ENCODE results near the gene TRAPPC8. TPM values are rescaled to one million over a fixed set of nuclear protein-coding genes. Genes with fewer than 3 reads are reported as not detected.
"Not testable (repeated sequence)": the region's sequence is repeated elsewhere in the genome, so short reads cannot be mapped to it uniquely, and the experiment has no call there.

Gene TRAPPC8
- polyA plus RNA-seq, 1 donor from 2014 or later, result 57.8 TPM

DNA sequence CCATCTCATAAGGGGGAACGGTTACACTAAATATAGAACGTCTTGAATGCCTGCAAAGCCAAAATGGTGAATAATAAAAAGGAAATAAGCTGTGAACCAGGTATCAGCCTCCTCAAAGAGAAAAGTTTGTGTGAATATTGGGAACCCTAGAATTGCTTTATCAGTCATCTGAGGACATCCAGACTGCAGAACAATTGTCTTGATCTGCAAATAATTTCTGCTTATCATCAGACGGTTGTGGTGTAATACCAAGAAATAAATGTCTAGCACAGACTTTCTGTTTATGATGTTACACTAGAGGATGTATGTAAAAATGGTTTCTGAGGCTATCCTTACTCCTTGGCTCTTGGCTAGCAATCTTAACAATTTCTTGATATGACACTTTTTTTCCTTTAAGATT is 128.8 kb downstream of the TRAPPC8 start:
- no peak for TF ChIP-seq EZH2 (IDR thresholded peaks at IDR 0.05; ENCODE audit: borderline replicate concordance, insufficient read depth, low read length, poor library complexity, severe bottlenecking)
- no peak for TF ChIP-seq RAD21 (conservative IDR thresholded peaks at IDR 0.05)

DNA sequence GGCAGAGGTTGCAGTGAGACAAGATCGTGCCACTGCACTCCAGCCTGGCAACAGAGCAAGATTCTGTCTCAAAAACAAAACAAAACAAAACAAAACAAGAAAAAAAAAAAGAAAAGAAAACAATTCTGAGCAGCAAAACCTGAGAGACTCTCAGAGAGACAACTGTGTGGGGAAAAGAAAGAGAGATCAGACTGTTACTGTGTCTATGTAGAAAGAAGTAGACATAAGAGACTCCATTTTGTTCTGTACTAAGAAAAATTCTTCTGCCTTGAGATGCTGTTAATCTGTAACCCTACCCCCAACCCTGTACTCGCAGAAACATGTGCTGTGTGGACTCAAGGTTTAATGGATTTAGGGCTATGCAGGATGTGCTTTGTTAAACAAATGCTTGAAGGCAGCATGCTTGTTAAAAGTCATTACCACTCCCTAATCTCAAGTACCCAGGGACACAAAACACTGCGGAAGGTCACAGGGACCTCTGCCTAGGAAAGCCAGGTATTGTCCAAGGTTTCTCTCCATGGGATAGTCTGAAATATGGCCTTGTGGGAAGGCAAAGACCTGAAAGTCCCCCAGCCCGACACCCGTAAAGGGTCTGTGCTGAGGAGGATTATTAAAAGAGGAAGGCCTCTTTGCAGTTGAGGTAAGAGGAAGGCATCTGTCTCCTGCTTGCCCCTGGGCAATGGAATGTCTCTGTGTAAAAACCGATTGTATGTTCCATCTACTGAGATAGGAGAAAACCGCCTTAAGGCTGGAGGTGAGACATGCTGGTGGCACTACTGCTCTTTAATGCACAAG is 132.4 kb downstream of the TRAPPC8 start:
- H3K27me3 ChIP-seq (ENCODE audit: insufficient read depth, low read depth, low read length); H2AFZ ChIP-seq (ENCODE audit: low read depth, low read length); H3K79me2 ChIP-seq (replicated peaks; ENCODE audit: insufficient read depth, low read length); H3K27ac ChIP-seq (ENCODE audit: low read length); H3F3A ChIP-seq (ENCODE audit: insufficient read depth, low read length, poor library complexity, severe bottlenecking); H4K20me1 ChIP-seq (ENCODE audit: insufficient read depth); H3K9me2 ChIP-seq (ENCODE audit: insufficient read depth, low read length); H3K9ac ChIP-seq (ENCODE audit: low read length); H3K4me2 ChIP-seq (ENCODE audit: low read length); H3K4me3 ChIP-seq (ENCODE audit: low read length); H3K36me3 ChIP-seq (ENCODE audit: insufficient read depth, low read length); H3K9me3 ChIP-seq (ENCODE audit: low read length): not testable (repeated sequence)

More for the DNA sequence above, 128.8 kb downstream of the TRAPPC8 start:
- Histone ChIP-seq H2AFZ (ENCODE audit: low read depth, low read length) (no peak overlapping the region), H4K20me1 (ENCODE audit: insufficient read depth) (no peaks in the 10 kb centered on the region), H3K9ac (ENCODE audit: low read length) (no peak overlapping the region), H3K4me3 (ENCODE audit: low read length) (no peak overlapping the region), H3K9me3 (ENCODE audit: low read length) (no peaks in the 10 kb centered on the region), H3K4me2 (ENCODE audit: low read length) (no peak overlapping the region), H3K9me2 (ENCODE audit: insufficient read depth, low read length) (no peaks in the 10 kb centered on the region), H3K27me3 (ENCODE audit: insufficient read depth, low read depth, low read length) (no peaks in the 10 kb centered on the region), H3F3A (ENCODE audit: insufficient read depth, low read length, poor library complexity, severe bottlenecking) (no peaks in the 10 kb centered on the region), H3K27ac (ENCODE audit: low read length) (no peak overlapping the region), H3K79me2 (replicated peaks; ENCODE audit: insufficient read depth, low read length) (no peaks in the 10 kb centered on the region), H3K36me3 (ENCODE audit: insufficient read depth, low read length) (no peaks in the 10 kb centered on the region)

DNA sequence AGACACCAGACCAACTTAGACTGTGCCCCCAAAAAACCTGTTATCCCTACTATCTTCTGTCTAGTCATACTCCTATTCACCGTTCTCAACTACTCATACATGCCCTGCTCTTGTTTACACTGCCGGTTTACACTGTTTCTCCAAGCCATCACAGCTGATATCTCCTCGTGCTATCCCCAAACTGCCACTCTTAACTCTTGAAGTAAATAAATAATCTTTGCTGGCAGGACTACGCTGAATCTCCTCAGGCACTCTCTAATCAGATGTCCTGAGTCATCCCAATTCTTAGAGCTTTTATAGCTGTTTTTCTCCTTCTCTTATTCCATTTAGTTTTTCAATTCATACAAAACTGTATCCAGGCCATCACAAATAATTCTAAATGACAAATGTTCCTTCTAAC is 133.9 kb downstream of the TRAPPC8 start:
- not testable (repeated sequence) for H3K36me3 ChIP-seq (ENCODE audit: insufficient read depth, low read length); H3K27ac ChIP-seq (ENCODE audit: low read length); H3K9ac ChIP-seq (ENCODE audit: low read length)

DNA sequence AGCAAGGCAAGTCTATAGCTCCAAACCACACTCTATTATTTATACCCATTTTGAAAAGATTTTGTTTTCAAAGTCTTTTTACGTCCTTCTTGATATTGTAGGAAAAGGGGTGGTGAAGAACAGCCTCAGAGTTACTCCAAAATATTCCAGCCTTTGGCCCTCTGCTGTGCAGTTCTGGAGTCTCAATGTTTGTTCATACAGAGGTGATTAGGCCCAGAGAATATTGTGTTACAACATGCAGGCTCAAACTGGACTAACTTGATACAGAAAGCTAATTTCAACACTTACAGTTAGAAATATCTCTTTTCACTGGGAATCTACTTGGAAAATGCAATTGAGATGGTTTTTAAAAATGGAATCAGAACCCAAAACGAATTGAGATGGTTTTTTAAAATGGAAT is 141.8 kb downstream of the TRAPPC8 start:
- Histone ChIP-seq H2AFZ (ENCODE audit: low read depth, low read length) (no peak overlapping the region), H3K36me3 (ENCODE audit: insufficient read depth, low read length) (no peaks in the 10 kb centered on the region), H3K27ac (ENCODE audit: low read length) (no peak overlapping the region), H3K4me2 (ENCODE audit: low read length) (no peak overlapping the region), H3K9me3 (ENCODE audit: low read length) (no peaks in the 10 kb centered on the region), H3K4me3 (ENCODE audit: low read length) (no peak overlapping the region), H4K20me1 (ENCODE audit: insufficient read depth) (no peaks in the 10 kb centered on the region), H3K79me2 (replicated peaks; ENCODE audit: insufficient read depth, low read length) (no peaks in the 10 kb centered on the region), H3F3A (ENCODE audit: insufficient read depth, low read length, poor library complexity, severe bottlenecking) (no peaks in the 10 kb centered on the region), H3K27me3 (ENCODE audit: insufficient read depth, low read depth, low read length) (no peaks in the 10 kb centered on the region), H3K9ac (ENCODE audit: low read length) (no peak overlapping the region), H3K9me2 (ENCODE audit: insufficient read depth, low read length) (no peaks in the 10 kb centered on the region)
- TF ChIP-seq SMC3 (conservative IDR thresholded peaks at IDR 0.05; ENCODE audit: poor library complexity), result no peak
- TF ChIP-seq EP300 (conservative IDR thresholded peaks at IDR 0.05; ENCODE audit: poor library complexity, severe bottlenecking), result no peak

More for the DNA sequence above, 133.9 kb downstream of the TRAPPC8 start:
- H3K4me2 ChIP-seq (ENCODE audit: low read length); H4K20me1 ChIP-seq (ENCODE audit: insufficient read depth); H3K79me2 ChIP-seq (replicated peaks; ENCODE audit: insufficient read depth, low read length); H3K9me3 ChIP-seq (ENCODE audit: low read length); H3F3A ChIP-seq (ENCODE audit: insufficient read depth, low read length, poor library complexity, severe bottlenecking); H2AFZ ChIP-seq (ENCODE audit: low read depth, low read length); H3K27me3 ChIP-seq (ENCODE audit: insufficient read depth, low read depth, low read length); H3K4me3 ChIP-seq (ENCODE audit: low read length); H3K9me2 ChIP-seq (ENCODE audit: insufficient read depth, low read length): not testable (repeated sequence)

DNA sequence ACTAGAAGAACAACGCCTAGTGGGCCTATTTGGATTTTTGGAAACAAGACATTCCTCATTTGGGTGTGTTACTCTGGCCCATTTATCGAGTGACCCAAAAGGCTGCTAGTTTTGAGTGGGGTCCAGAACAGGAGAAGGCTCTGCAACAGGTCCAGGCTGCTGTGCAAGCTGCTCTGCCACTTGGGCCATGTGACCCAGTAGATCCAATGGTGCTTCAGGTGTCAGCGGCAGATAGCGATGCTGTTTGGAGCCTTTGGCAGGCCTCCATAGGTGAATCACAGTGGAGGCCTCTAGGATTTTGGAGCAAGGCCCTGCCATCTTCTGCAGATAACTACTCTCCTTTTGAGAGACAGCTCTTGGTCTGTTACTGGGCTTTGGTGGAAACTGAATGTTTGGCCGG is 143.7 kb downstream of the TRAPPC8 start:
- not testable (repeated sequence) for H3F3A ChIP-seq (ENCODE audit: insufficient read depth, low read length, poor library complexity, severe bottlenecking); H3K4me2 ChIP-seq (ENCODE audit: low read length); H3K9me2 ChIP-seq (ENCODE audit: insufficient read depth, low read length); H3K9me3 ChIP-seq (ENCODE audit: low read length); H3K27ac ChIP-seq (ENCODE audit: low read length); H4K20me1 ChIP-seq (ENCODE audit: insufficient read depth); H3K4me3 ChIP-seq (ENCODE audit: low read length); H3K36me3 ChIP-seq (ENCODE audit: insufficient read depth, low read length); H3K27me3 ChIP-seq (ENCODE audit: insufficient read depth, low read depth, low read length); H3K9ac ChIP-seq (ENCODE audit: low read length); H3K79me2 ChIP-seq (replicated peaks; ENCODE audit: insufficient read depth, low read length); H2AFZ ChIP-seq (ENCODE audit: low read depth, low read length)

Data from neural cell (in vitro differentiated cells).